Trophoblast cell (in vitro differentiated cells and primary cell): ENCODE data around the gene HS6ST1.

Experiments
- DNase-seq, 2 donors: peaks; one replicate each; pipeline ENCODE4 v3.0.0-alpha.2; 2016
- H2AFZ ChIP-seq: 2 replicates; pipeline ENCODE4 v1.6.1; 2013; ENCODE audit warnings: low read length, moderate library complexity, mild to moderate bottlenecking; ENCODE audit not compliant: insufficient read depth, poor library complexity
- H2AK5ac ChIP-seq: 2 replicates; pipeline ENCODE4 v1.6.1; 2013; ENCODE audit warnings: mild to moderate bottlenecking, low read length
- H2BK120ac ChIP-seq: 2 replicates; pipeline ENCODE4 v1.6.1; 2013; ENCODE audit warnings: low read length, mild to moderate bottlenecking, moderate library complexity; ENCODE audit not compliant: insufficient read depth, poor library complexity
- H2BK12ac ChIP-seq: 2 replicates; pipeline ENCODE4 v1.6.1; 2013; ENCODE audit warnings: mild to moderate bottlenecking, low read length, moderate library complexity
- H2BK5ac ChIP-seq: 2 replicates; pipeline ENCODE4 v1.6.1; 2013; ENCODE audit warnings: low read length, low read depth, moderate library complexity, mild to moderate bottlenecking; ENCODE audit not compliant: poor library complexity
- H3K14ac ChIP-seq: 2 replicates; pipeline ENCODE4 v1.6.1; 2013; ENCODE audit warnings: mild to moderate bottlenecking, low read length
- H3K18ac ChIP-seq: 2 replicates; pipeline ENCODE4 v1.6.1; 2013; ENCODE audit warnings: mild to moderate bottlenecking, low read length
- H3K23ac ChIP-seq: 2 replicates; pipeline ENCODE4 v1.6.1; 2013; ENCODE audit warnings: low read length
- H3K27ac ChIP-seq: 2 replicates; pipeline ENCODE4 v1.5.1; 2013; ENCODE audit warnings: low read depth, mild to moderate bottlenecking, inconsistent platforms, low read length, moderate library complexity
- H3K27me3 ChIP-seq: 2 replicates; pipeline ENCODE4 v1.6.1; 2013; ENCODE audit warnings: inconsistent platforms, mild to moderate bottlenecking, low read length, moderate library complexity; ENCODE audit not compliant: insufficient read depth
- H3K36me3 ChIP-seq, 2 experiments: 1 replicate in 1 of 2; 2 replicates in 1 of 2; pipeline ENCODE4 v1.6.1; 2013; ENCODE audit warnings: low read length in 2 of 2, mild to moderate bottlenecking in 2 of 2, moderate library complexity in 1 of 2; ENCODE audit not compliant: insufficient read depth in 2 of 2, control insufficient read depth in 1 of 2
- H3K4ac ChIP-seq: 2 replicates; pipeline ENCODE4 v1.6.1; 2013; ENCODE audit warnings: low read depth, mild to moderate bottlenecking, low read length, moderate library complexity
- H3K4me1 ChIP-seq, 2 experiments: 1 replicate in 1 of 2; 2 replicates in 1 of 2; pipeline ENCODE4 v1.6.1; 2013; ENCODE audit warnings: low read length in 2 of 2, mild to moderate bottlenecking in 2 of 2, moderate library complexity in 1 of 2; ENCODE audit not compliant: insufficient read depth in 2 of 2, control insufficient read depth in 1 of 2
- H3K4me2 ChIP-seq: 2 replicates; pipeline ENCODE4 v1.6.1; 2013; ENCODE audit warnings: inconsistent platforms, mild to moderate bottlenecking, low read length, moderate library complexity
- H3K4me3 ChIP-seq: 2 replicates; pipeline ENCODE4 v1.5.1; 2013; ENCODE audit warnings: mild to moderate bottlenecking, low read depth, low read length, inconsistent platforms
- H3K79me1 ChIP-seq: one replicate; pipeline ENCODE4 v1.6.1; 2013; ENCODE audit warnings: low read length
- H3K79me2 ChIP-seq: 2 replicates; pipeline ENCODE4 v1.6.1; 2013; ENCODE audit warnings: low read length, mild to moderate bottlenecking; ENCODE audit not compliant: control insufficient read depth, insufficient read depth, poor library complexity
- H3K9ac ChIP-seq: 2 replicates; pipeline ENCODE4 v1.6.1; 2013; ENCODE audit warnings: mild to moderate bottlenecking, low read length
- H3K9me3 ChIP-seq: 2 replicates; pipeline ENCODE4 v1.6.1; 2013; ENCODE audit warnings: low read depth, mild to moderate bottlenecking, control low read depth, inconsistent platforms, low read length; ENCODE audit not compliant: insufficient read depth
- H4K12ac ChIP-seq: 2 replicates; pipeline ENCODE4 v1.6.1; 2013; ENCODE audit warnings: low read depth, mild to moderate bottlenecking, low read length, moderate library complexity
- H4K8ac ChIP-seq: 2 replicates; pipeline ENCODE4 v1.6.1; 2013; ENCODE audit warnings: low read depth, mild to moderate bottlenecking, low read length, moderate library complexity
- H4K91ac ChIP-seq: one replicate; pipeline ENCODE4 v1.6.1; 2013; ENCODE audit warnings: low read depth, mild to moderate bottlenecking, low read length, moderate library complexity
- WGBS: extraction: QIAGEN DNeasy Blood & Tissue Kit; methylation state at CpG from one replicate; pipeline ENCODE4 v1.1.7; 2013; ENCODE audit warnings: missing lambda C conversion rate; ENCODE audit not compliant: insufficient read length, insufficient coverage; ENCODE audit errors: extremely low coverage; 5-methylcytosine and 5-hydroxymethylcytosine counted together

HS6ST1 gene

GRCh38 chr2:128314348-128315121, 4.1 kb downstream of the HS6ST1 start:
- no peak overlapping the region for H3K14ac ChIP-seq
- H3K9me3 ChIP-seq = no peaks in the 10 kb centered on the region
- H3K9ac ChIP-seq = no peak overlapping the region
- H3K4me2 ChIP-seq = no peak overlapping the region
- peaks cover 18 to 25% of the 10 kb centered on the region in 2 experiments for H3K36me3 ChIP-seq
- no peak overlapping the region for H3K23ac ChIP-seq
- H4K8ac ChIP-seq = no peak overlapping the region
- no peak overlapping the region for H2AK5ac ChIP-seq
- H3K4me1 ChIP-seq = peaks cover 8 to 13% of the 10 kb centered on the region in 2 experiments
- H3K27ac ChIP-seq = no peak overlapping the region
- DNase-seq = peak in 1 of 2 donors; percentile 39
- H3K79me2 ChIP-seq = peaks cover 26% of the 10 kb centered on the region
- no peak overlapping the region for H3K18ac ChIP-seq
- H3K27me3 ChIP-seq = no peaks in the 10 kb centered on the region
- H3K4ac ChIP-seq = peak overlapping the region; percentile 9
- no peak overlapping the region for H2AFZ ChIP-seq
- no CpG with 5 or more reads among the region's 20 CpGs for WGBS
- no peak overlapping the region for H3K4me3 ChIP-seq
- no peak overlapping the region for H2BK120ac ChIP-seq
- H2BK12ac ChIP-seq = no peak overlapping the region
- peaks cover 11% of the 10 kb centered on the region for H3K79me1 ChIP-seq
- no peak overlapping the region for H4K91ac ChIP-seq
- no peak overlapping the region for H2BK5ac ChIP-seq
- H4K12ac ChIP-seq = no peak overlapping the region

GRCh38 chr2:128313931-128314347, 4.7 kb downstream of the HS6ST1 start:
- H3K23ac ChIP-seq = no peak overlapping the region
- H3K27me3 ChIP-seq = no peaks in the 10 kb centered on the region
- no peak for DNase-seq
- no peak overlapping the region for H2BK120ac ChIP-seq
- WGBS = no CpG with 5 or more reads among the region's 4 CpGs
- no peak overlapping the region for H4K12ac ChIP-seq
- no peak overlapping the region for H3K27ac ChIP-seq
- H3K18ac ChIP-seq = no peak overlapping the region
- no peak overlapping the region for H3K9ac ChIP-seq
- H3K36me3 ChIP-seq = peaks cover 20 to 25% of the 10 kb centered on the region in 2 experiments
- H3K4me3 ChIP-seq = no peak overlapping the region
- no peak overlapping the region for H4K91ac ChIP-seq
- no peak overlapping the region for H3K4ac ChIP-seq
- H2BK5ac ChIP-seq = no peak overlapping the region
- no peak overlapping the region for H2AK5ac ChIP-seq
- H3K79me2 ChIP-seq = peaks cover 25% of the 10 kb centered on the region
- H3K9me3 ChIP-seq = no peaks in the 10 kb centered on the region
- no peak overlapping the region for H3K14ac ChIP-seq
- peaks cover 8 to 13% of the 10 kb centered on the region in 2 experiments for H3K4me1 ChIP-seq
- H2AFZ ChIP-seq = no peak overlapping the region
- H2BK12ac ChIP-seq = no peak overlapping the region
- H3K79me1 ChIP-seq = peaks cover 9% of the 10 kb centered on the region
- no peak overlapping the region for H3K4me2 ChIP-seq
- H4K8ac ChIP-seq = no peak overlapping the region

- Histone ChIP-seq H3K27ac (no peak overlapping the region), H3K4me2 (no peak overlapping the region), H3K36me3 (peaks cover 20 to 25% of the 10 kb centered on the region in 2 experiments), H2BK12ac (no peak overlapping the region), H4K12ac (no peak overlapping the region), H3K9ac (no peak overlapping the region), H3K27me3 (no peaks in the 10 kb centered on the region), H3K4ac (peak overlapping the region; percentile 19), H3K79me2 (peaks cover 26% of the 10 kb centered on the region), H3K79me1 (peaks cover 8% of the 10 kb centered on the region), H4K8ac (no peak overlapping the region), H3K4me1 (peaks cover 8 to 13% of the 10 kb centered on the region in 2 experiments), H3K4me3 (no peak overlapping the region), H2AFZ (no peak overlapping the region), H3K23ac (no peak overlapping the region), H3K18ac (no peak overlapping the region), H2AK5ac (no peak overlapping the region), H4K91ac (no peak overlapping the region), H3K9me3 (no peaks in the 10 kb centered on the region), H3K14ac (no peak overlapping the region), H2BK120ac (no peak overlapping the region), H2BK5ac (no peak overlapping the region)
- peak in 1 of 2 donors; percentile 59 for DNase-seq
- no CpG with 5 or more reads among the region's 8 CpGs for WGBS
These were observed 5.4 kb downstream of the HS6ST1 start for GRCh38 chr2:128313091-128313836.

- Histone ChIP-seq H3K27ac (no peak overlapping the region), H3K4me1 (peaks cover 8 to 13% of the 10 kb centered on the region in 2 experiments), H3K14ac (no peak overlapping the region), H3K9me3 (no peaks in the 10 kb centered on the region), H3K36me3 (peaks cover 20 to 27% of the 10 kb centered on the region in 2 experiments), H2BK5ac (no peak overlapping the region), H4K12ac (no peak overlapping the region), H3K79me2 (peaks cover 23% of the 10 kb centered on the region), H4K91ac (no peak overlapping the region), H4K8ac (no peak overlapping the region), H3K79me1 (peaks cover 4% of the 10 kb centered on the region), H3K9ac (no peak overlapping the region), H2BK12ac (no peak overlapping the region), H3K18ac (no peak overlapping the region), H3K4ac (peak overlapping the region; percentile 49), H3K23ac (no peak overlapping the region), H2AFZ (no peak overlapping the region), H3K4me2 (no peak overlapping the region), H3K27me3 (no peaks in the 10 kb centered on the region), H3K4me3 (no peak overlapping the region), H2AK5ac (no peak overlapping the region), H2BK120ac (no peak overlapping the region)
- WGBS = no CpG with 5 or more reads among the region's 6 CpGs
- DNase-seq = no peak
These were observed 6.3 kb downstream of the HS6ST1 start for GRCh38 chr2:128312411-128312810.
